Right atrium auricular region (tissue), 2 donors: Measurements from ENCODE around the gene ITGA7. TPM values are rescaled to one million over a fixed set of nuclear protein-coding genes. Genes with fewer than 3 reads are reported as not detected.

Experiments
- DNase-seq: peaks from one replicate; pipeline ENCODE4 v3.0.0-alpha.2; 2019; ENCODE audit warnings: low spot score
- H3K27ac ChIP-seq, 2 donors: fragments of 200-600 bp; sonication (generic); 1 replicate in 1 of 2; 2 replicates in 1 of 2; pipeline ENCODE4 v1.5.1; 2016 to 2019
- H3K27me3 ChIP-seq, 2 donors: fragments of 200-600 bp; sonication (generic); one replicate each; pipeline versions ENCODE4 v1.5.1 to v1.6.0; 2017 to 2019
- H3K36me3 ChIP-seq: fragments of 200-600 bp; sonication (generic); one replicate; pipeline ENCODE4 v1.5.1; 2016
- H3K4me1 ChIP-seq, 2 donors: fragments of 200-600 bp; sonication (generic); one replicate each; pipeline versions ENCODE4 v1.5.1 to v1.6.0; 2017 to 2019
- H3K4me3 ChIP-seq, 2 donors: fragments of 200-600 bp; sonication (generic); 1 replicate in 1 of 2; 2 replicates in 1 of 2; pipeline ENCODE4 v1.5.1; 2017 to 2019; ENCODE audit warnings: mild to moderate bottlenecking in 1 of 2, moderate library complexity in 1 of 2
- H3K9me3 ChIP-seq, 2 donors: fragments of 200-600 bp; sonication (generic); one replicate each; pipeline ENCODE4 v1.5.1; 2019
- CTCF ChIP-seq, 2 donors: fragments of 200-600 bp; sonication (generic); IDR thresholded peaks; one replicate each; pipeline ENCODE4 v1.5.1; 2019; ENCODE audit warnings: antibody characterized with exemption in 2 of 2
- total RNA-seq, 2 donors: library from RNA; depleted of rRNA; stranded (reverse); fragments of >200 nt; gene quantifications; one replicate each; pipeline ENCODE4 v1.1.0, GENCODE V29; 2016

Gene ITGA7
- total RNA-seq, 2 donors from 2014 or later: 291 to 309 TPM

GRCh38 chr12:55702861-55703260, 4.8 kb downstream of the ITGA7 start:
- Histone ChIP-seq H3K4me1 (peaks cover 0 to 57% of the 10 kb centered on the region in 2 donors), H3K27me3 (no peaks in the 10 kb centered on the region), H3K36me3 (peaks cover 40% of the 10 kb centered on the region), H3K9me3 (no peaks in the 10 kb centered on the region), H3K27ac (peak overlapping the region; percentile 86 to 91), H3K4me3 (peak overlapping the region in 1 of 2 donors; percentile 75)
- DNase-seq: no peak
- TF ChIP-seq CTCF (IDR thresholded peaks at IDR 0.05): no peak

GRCh38 chr12:55700255-55701018, 7.3 kb downstream of the ITGA7 start:
- Histone ChIP-seq H3K27me3 (no peaks in the 10 kb centered on the region), H3K36me3 (peaks cover 64% of the 10 kb centered on the region), H3K4me1 (peaks cover 0 to 42% of the 10 kb centered on the region in 2 donors), H3K27ac (peak overlapping the region; percentile 10 to 63), H3K4me3 (no peak overlapping the region), H3K9me3 (no peaks in the 10 kb centered on the region)
- DNase-seq: no peak
- TF ChIP-seq CTCF (IDR thresholded peaks at IDR 0.05): no peak

GRCh38 chr12:55699471-55700055, 8.1 kb downstream of the ITGA7 start:
- H3K4me1 ChIP-seq: peaks cover 0 to 42% of the 10 kb centered on the region in 2 donors

GRCh38 chr12:55698965-55699364, 8.7 kb downstream of the ITGA7 start:
- Histone ChIP-seq H3K4me1 (peaks cover 0 to 37% of the 10 kb centered on the region in 2 donors), H3K27me3 (no peaks in the 10 kb centered on the region), H3K27ac (peak overlapping the region; percentile 23 to 33), H3K9me3 (no peaks in the 10 kb centered on the region), H3K4me3 (no peak overlapping the region), H3K36me3 (peaks cover 78% of the 10 kb centered on the region)
- no peak for DNase-seq
- no peak for TF ChIP-seq CTCF (IDR thresholded peaks at IDR 0.05)

More at GRCh38 chr12:55699471-55700055, 8.1 kb downstream of the ITGA7 start:
- TF ChIP-seq CTCF (IDR thresholded peaks at IDR 0.05): no peak
- Histone ChIP-seq H3K27me3 (no peaks in the 10 kb centered on the region), H3K4me3 (no peak overlapping the region), H3K27ac (peak overlapping the region; percentile 33 to 63), H3K9me3 (no peaks in the 10 kb centered on the region), H3K36me3 (peaks cover 73% of the 10 kb centered on the region)
- DNase-seq: no peak

- DNase-seq: no peak
- Histone ChIP-seq H3K36me3 (peaks cover 84% of the 10 kb centered on the region), H3K4me1 (peaks cover 0 to 31% of the 10 kb centered on the region in 2 donors), H3K4me3 (no peak overlapping the region), H3K9me3 (no peaks in the 10 kb centered on the region), H3K27ac (peak overlapping the region in 1 of 2 donors; percentile 23), H3K27me3 (no peaks in the 10 kb centered on the region)
- TF ChIP-seq CTCF (IDR thresholded peaks at IDR 0.05): no peak
Measured at GRCh38 chr12:55698241-55698955, 9.3 kb downstream of the ITGA7 start.
